ENCODE results near the gene CCDC116. TPM values are rescaled to one million over a fixed set of nuclear protein-coding genes. Genes with fewer than 3 reads are reported as not detected.
"Not testable (repeated sequence)": the region's sequence is repeated elsewhere in the genome, so short reads cannot be mapped to it uniquely, and the experiment has no call there.

Gene CCDC116, protein sequence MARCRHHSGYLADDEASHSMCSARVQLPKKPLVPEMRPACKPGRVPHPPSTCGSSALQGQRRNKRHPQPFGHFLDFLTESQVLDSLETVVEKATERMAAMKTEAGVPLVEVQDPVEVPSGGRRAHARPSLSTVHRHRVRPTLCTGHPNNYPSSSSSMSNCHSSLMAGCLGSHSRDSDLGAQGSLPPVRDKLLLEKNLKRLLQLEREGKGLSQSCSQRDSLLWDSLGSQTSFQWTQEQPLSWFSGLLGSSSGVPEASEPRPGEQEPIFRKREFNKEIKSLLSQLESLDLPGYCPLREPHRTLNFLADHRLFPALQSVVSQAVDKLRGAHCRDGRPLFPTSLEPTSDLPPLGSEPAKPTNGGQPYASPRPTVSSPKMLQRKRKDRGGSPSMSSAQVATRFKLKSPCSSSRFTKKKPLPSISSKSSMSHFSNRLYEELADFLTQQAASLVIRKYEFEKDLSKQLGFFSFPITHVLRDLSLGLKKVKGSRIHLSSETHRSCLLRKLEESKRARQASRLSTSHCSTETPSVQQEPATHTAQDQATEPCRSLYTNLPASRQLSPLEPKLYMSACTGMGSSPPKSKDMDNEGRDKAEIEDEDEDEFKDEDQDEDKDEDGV
- total RNA-seq = 0.61 and 0.81 TPM in 2 replicates

DNA sequence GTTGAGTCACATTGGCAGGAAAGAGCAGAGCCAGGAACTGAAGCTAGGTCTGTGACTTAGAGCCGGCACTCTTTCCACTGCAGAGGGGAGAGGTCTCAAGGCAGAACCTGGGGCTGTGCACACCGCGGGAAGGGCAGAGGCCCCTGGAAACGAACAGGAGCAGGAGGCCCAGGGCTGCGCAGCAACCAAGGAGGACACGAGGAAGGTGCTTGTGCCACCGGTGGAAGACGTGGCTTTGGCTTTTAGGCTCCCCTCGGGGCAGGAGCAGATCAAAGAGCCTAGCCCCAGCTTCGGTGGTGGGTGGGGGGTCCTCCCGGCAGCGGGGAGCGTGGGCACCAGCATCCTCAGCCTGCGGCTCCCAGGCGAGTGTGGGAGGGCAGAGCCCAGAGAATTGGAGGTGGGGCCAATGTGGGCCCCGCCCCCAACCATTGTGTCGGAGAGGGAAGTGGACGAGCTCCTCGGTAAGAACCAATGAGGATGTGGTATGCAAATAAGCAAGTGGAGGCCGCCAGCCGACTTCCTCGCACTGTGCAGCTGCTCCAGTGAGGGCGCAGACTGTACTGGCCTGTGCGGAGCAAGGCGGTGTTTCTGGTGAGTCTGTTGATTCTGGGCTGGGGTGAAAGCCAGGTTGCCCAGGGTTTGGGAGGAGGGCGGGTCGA lies at the start of gene CCDC116:
Gene CCDC116 (plus strand): TSS at position 524 of the 659 bp plus-strand sequence. CDS start 422 bp downstream, outside the sequence.
- intact Hi-C loops (cut with micrococcal nuclease) = no loop called here

DNA sequence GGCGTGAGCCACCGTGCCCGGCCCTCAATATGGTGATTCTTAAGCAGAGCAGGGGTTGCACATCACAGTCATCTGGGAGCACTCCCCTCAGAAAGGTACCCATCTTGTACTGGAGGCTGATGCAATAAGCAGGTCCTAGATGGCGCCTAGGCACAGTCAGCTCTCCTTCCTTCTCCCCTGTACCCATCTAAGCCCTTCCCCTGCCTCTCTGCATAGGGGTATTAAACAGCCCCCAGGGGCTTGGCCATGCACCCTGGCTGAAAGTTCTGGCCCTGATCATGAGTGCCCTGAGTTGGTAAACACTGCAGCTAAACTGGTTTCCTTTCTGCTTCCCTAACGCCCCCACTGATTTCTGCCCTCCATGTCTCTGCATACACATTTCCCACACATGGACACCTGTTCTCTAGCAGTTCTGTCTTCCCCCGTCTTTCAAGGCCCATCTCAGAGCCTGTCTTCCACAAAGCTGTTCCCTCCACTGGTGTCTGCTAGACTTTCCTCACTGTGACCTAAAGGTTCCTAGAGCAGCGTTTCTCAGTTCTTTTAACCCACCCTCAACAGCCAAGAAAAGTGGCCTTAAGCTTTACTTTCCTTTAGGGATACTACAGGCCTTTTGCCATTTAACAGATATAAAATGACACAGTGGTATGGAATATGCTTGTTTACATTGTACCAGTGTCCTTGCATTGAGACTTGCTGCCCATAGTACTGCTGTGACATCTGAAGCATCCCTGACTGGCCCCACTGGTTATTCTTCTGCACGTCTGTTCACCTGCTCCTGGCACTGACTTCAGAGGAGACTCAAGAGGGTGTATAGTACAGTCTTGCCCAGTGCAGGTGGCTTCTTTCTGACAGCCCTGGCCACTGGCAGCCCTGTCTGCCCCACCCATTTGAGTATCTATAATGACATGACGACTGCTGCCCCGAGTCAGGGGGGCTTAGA lies 49.5 kb upstream of the CCDC116 start:
- intact Hi-C loops (cut with micrococcal nuclease) = no loop called here

DNA sequence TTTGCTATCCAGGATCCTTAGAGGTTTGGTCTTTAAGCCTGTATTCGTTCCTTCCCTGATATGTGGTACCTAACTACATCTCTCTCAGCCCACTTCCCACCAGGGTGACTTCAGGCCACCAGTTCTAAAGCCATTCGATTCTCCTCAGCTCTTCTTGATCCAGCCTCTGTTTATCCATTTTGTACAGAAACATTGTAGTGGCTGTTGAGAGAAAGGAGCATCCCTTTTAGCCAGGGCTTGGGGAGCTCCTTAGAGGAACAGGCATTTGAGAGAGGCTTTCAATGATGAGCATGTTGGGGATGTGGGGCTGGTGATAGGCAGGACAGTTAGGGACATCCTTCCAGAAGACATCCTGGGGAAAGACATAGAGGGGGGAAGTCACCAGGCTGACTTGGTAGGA lies 47.2 kb upstream of the CCDC116 start:
- intact Hi-C loops (cut with micrococcal nuclease) = no loop called here

DNA sequence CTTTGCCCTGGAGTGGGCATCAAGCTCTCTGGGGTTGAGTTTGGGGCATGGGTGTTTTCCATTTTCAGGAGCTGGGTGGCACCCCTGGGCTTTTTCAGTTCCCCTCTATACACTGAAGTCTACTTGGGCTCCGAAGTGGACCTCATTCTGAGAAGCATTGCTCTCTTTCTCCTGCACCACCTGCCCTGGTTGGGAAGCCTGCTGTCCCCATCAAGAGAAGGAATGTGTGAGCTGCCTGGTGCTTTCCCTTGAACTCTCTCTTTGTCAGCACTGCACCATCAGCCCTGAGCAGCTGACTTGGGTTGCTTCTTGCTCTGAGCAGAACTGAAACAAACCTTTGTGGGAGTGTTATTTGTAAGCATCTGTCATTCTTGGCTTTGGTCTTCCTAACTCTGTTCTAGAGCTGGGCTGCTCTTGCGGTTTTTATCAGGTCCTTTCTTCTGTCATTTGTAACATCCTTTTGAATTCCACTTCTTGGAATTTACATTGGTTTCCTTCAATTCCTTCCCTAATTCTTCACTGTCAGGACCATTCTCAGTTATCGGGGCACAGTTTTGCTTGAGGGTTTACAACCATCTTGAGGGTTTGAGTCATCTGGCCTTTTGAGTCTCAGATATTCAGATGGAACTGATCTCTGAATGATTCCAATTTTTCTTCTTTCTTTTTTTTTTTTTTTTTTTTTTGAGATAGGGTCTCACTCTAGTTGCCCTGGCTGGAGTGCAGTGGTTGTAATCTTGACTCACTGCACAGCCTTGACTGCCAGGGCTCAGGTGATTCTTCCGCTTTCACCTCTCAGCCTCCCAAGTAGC lies 44.6 kb upstream of the CCDC116 start:
- intact Hi-C loops (cut with micrococcal nuclease) = loop anchor here (2.0 kb wide), 1 partner anchor 17 kb away; no protein-coding TSS in a partner anchor

DNA sequence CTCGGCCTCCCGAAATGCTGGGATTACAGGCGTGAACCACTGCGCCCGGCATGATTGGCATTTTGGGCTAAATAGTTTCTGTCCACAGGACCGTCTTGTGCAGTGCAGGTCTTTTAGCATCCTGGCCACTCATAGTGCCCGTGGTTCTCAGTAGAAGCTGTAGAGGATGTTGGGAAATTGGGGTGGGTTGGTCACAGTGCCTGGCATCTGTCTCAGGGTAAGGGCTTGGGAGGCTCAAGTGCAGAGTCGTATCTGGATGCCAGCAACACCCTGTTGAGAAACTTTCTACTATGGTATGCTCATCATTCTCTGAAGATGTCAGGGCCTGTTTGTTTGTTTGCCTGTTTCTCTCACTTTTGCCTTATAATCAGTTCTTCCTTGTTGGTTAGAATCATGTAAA lies 43.2 kb upstream of the CCDC116 start:
- intact Hi-C loops (cut with micrococcal nuclease) = no loop called here

DNA sequence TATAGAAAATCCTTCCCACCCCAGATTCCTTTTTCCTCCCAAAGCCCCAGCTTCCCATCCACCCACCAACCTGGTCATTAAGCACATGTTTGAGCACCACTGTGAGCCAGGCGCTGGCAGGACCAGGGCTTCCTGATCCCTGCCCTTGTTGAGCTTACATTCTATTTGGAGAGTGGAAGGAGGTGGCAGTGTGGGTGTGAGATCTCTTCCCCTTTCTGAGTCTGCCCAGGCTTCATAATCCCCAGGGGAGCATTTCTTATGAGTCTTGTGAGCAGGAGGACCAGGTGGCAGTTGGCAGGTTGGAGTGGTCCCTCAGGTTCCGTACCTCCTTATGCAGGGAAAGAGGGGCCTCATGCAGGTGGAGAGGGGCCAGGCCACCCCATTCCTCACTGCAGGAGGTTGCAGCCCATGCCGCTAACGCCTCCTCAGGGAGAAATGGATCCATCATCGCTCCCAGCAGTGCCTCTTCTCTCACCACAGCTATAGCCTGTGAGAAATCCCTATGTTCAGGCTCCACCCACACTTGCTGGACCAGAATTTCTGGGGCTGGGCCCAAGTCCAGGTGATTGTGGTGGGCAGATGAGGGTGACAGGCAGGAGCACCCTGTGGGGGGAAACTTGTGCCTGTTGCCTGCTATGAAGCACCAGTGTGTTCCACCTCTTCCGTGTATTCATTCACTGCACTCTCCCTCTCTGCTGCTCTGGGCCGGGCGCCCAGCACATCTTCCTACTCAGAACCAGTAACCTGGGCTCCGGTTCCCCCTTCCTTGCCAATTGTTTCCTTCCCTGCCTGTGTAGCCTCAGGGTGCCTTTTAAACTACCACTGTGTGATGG lies 41.5 kb upstream of the CCDC116 start:
- intact Hi-C loops (cut with micrococcal nuclease) = no loop called here

DNA sequence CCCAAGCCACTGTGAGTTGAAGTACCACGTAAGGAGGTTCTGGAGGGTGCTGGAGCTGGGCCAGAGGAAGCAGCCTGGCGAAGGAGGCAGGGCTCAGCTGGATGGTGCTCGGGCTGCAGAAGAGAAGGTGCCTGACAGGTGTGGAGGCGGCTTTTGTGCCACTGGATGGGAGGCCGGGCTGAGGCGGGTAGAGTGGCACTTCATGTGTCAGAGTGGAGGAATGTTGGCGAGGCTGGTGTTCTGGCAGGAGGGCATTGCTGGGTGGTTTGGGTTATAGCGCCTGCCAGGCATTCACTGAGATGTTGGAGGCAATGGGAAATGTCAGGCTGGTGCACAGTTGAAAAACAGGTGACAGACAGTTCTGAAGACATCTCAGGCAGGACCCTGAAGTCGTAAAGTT lies 40.9 kb upstream of the CCDC116 start:
- intact Hi-C loops (cut with micrococcal nuclease) = no loop called here

DNA sequence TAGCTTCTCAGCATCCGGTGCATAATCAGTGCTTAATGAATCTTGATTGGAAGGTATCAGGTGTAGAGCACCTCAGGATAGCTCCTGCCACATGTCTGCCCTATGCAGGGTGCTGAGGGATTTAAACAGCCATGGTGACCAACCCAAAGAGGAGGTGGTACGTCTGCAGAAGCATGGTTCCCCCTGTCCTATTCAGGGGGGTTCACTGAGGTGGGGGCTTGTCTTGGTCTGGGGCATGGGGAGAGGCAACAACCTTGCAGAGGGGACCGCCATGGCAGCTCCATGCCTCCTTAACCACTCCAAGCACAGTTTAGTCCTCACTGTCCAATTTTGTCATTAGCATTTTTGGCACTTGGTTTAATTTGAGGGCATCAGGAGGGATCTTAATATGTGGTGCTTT lies 40.1 kb upstream of the CCDC116 start:
- intact Hi-C loops (cut with micrococcal nuclease) = no loop called here

DNA sequence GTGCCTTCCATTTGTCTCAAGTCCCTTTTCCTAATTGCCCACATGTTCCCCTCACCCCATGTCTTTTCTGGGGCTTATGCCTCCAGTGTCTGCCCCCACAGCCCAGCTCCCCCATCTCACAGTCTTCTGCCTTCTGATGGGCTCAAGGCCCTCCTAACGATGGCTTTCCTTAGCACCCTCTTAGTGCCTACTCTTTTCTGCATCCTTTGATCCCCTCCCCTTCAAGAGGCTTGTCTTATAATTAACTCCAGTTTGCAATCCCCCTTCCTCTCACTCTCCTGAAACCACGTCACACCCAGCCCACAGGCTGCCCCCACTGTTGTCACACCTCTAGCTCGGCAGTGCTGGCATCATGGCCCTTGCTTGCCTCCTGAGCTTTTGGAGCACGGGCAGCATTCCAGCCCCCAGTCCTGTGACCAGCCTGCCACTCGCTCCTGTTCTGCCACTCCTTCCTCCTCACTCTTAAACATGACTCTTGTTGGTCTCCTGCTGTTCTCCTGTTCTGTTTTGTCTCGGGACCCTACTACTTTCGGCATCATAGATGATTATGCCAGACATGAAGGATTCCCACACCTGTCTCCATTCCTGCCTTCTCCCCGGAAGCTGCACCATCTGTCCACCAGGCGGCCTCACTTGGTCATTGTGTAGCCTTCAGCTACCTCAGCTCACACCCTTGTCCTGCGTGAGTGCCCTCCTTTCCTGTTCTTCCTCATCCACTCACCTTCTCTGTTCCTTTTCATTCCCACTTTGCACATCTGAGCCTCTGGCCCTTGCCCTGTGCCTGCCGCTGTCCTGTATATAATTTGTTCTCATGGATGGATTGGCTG lies 38.9 kb upstream of the CCDC116 start:
- intact Hi-C loops (cut with micrococcal nuclease) = no loop called here

DNA sequence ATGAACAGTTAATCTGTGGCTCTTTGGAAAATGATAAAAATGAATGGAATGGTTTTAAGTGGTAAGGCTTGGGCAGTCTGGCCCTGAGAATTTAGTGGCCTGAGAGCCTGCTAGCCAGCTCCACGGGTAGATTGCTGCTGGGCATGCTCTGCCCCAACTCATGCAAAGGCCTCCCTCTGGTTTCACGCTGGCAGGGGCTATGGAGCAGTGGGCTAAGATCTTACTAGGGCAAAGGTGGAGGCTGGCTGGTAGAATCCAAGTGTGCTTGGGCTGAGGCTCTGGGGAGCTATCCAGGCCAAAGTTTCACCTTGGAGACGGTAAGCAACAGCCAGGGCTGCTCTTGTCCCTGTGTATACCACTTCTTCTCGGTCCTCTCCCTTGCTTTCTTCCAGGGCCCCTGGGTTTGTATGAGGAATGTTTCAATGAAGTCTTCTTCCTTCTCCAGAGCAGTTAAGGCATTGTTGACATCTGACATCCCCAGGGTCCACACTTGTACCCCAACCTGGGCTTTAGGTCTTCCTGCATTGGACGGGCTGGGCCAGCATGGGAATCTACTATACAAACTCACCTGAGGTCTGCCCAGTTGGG lies 37.6 kb upstream of the CCDC116 start:
- intact Hi-C loops (cut with micrococcal nuclease) = no loop called here

DNA sequence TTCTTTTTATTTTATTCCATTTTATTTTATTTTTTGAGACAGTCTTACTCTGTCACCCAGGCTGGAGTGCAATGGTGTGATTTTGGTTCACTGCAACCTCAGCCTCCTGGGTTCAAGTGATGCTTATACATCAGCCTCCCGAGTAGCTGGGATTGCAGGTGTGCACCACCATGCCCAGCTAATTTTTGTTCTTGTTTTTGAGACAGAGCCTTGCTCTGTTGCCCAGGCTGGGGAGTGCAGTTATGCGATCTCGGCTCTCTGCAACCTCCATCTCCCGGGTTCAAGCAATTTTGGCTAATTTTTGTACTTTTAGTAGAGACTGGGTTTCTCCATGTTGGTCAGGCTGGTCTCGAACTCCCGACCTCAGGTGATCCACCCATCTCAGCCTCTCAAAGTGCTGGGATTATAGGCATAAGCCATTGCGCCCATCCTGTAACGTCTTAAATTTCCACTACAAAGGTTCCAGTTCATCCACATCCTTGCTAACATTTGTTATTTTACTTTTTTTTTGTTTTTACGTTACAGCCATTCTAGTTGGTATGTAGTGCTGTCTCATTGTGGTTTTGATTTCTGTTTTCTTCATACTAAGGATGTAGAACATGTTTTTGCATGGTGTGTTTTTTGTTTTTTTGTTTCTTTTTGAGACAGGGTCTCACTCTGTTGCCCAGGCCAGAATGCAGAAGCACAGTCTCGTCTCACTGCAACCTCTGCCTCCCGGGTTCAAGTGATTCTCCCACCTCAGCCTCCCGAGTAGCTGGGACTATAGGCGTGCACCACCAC lies 36.0 kb upstream of the CCDC116 start:
- intact Hi-C loops (cut with micrococcal nuclease) = not testable (repeated sequence)

DNA sequence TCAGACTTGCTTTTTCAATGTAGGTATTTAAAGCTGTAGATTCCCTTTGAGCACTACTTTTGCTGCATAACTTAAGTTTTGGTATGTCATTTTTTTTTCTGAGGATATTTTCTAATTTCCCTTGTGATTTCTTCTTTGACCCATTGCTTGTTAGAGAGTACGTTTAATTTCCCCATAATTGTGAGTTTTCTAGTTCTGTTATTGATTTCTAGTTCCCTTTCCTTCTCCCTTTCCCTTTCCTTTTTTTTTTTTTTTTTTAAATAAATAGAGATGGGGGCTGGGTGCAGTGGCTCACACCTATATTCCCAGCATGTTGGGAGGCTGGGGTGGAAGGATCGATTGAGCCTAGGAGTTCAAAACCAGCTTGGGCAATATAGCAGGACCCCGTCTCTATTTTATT lies 34.3 kb upstream of the CCDC116 start:
- intact Hi-C loops (cut with micrococcal nuclease) = no loop called here

DNA sequence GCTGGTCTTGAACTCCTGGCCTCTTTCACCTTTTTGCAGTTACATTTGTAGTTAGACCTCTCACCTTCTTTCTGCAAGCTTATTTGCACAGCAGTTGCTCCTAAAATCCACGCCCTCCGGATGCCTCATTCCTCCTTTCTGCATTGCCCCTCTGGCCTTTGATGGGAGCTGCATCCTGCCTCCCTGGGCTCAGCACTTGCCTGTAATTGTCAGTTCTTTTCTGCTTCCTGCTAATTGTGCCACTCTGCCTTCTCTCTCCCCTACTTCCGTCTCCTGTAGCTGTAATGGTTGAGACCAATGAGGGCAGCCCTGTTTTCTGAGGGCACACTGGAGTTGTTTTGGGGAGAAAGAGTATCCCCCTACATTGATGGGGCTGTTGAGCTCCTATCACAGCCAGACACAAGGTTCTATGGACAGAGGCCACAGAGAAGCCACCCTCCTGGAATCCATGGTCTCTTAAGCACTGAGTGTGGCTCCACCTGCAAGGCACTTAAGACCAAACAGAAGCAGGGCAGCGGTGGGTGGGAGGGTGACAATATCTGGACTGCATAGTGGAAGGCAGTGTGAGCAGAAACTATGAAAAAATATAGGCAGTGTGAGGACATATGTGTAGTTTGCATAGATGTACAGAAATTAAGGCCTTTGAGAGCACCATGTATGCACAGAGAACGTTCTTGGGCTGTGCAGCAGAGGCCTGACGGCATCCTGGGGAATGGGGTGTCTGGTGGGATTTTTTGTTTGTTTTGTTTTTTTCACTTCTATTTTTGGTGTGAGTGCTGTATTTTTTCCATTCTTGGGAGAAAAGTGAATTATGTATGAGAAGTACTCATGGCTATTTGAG lies 33.3 kb upstream of the CCDC116 start:
- intact Hi-C loops (cut with micrococcal nuclease) = no loop called here

DNA sequence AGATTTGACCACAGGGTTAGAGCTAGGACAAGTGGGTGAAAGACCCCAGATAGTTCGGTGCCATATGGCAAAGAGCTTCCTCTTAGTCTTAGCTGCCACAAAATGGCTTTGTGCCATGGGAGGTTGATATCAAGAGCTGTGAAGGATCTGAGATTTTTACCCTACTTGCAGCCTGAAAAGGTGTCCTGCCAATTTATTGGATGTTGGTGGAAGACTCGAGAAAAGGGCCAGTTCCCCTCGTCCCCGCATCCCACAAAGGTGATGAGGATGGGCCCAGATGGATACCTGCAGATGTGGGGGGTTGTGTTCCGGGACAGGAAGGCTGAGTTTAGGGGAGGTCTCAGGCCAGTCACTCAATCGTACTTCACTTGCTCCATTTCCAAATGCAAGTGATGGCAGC lies 30.0 kb upstream of the CCDC116 start:
- intact Hi-C loops (cut with micrococcal nuclease) = no loop called here

DNA sequence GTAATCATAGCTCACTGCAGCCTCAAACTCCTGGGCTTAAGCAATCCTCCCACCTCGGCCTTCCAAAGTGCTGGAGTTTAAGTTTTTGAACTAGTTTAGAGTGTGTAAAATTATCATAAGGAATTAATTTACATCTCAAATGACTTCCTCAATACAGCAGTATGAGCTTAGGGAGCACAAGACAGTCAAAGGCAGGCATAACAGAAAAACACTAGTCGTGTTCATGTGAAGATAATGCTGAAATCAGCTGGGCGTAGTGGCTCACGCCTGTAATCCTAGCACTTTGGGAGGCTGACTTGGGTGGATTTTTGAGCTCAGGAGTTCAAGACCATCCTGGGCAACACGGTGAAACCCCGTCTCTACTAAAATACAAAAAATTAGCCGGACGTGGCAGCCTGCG lies 28.6 kb upstream of the CCDC116 start:
- intact Hi-C loops (cut with micrococcal nuclease) = no loop called here

DNA sequence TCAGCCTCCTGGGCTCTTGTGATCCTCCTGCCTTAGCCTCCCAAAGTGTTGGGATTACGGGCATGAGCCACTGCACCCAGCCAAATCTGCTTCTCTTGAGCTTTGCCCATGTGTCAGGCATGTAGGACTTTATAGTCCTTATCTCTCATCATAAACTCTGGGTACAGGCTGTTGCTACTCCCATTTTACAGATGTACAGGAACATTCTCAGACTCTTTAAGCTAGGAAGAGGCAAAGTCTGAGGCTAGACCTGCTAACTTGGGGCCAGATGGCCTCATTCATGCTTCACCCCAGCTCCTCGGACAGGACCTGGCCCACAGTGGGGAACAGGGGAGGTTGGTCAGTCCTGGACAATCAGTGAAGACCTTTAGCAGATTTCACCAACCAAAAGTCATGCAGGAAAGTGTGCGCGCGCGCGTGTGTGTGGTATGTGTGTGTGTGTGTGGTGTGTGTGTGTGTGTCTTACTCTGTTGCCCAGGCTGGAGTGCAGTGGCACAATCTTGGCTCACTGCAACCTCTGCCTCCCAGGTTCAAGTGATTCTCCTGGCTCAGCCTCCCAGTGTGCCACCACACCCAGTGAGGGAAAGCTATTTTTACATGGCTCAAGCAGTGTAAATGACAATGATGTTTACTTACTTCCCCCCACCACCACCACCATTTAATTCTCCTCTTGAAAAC lies 26.5 kb upstream of the CCDC116 start:
- intact Hi-C loops (cut with micrococcal nuclease) = no loop called here

Data from T-helper 1 cell treated with Interleukin-12 subunit alpha and Interleukin-12 subunit beta and Interleukin-4 antibody, amounts not matched to agents 30 ng/mL and 1 ng/mL, for 36 hours (primary cell).